Activated CD8-positive, alpha-beta memory T cell treated with anti-CD3 and anti-CD28 coated beads, Interleukin-2, amount 50 U/mL, for 24 hours (primary cell): ENCODE results near the gene CDKL1.
"Not testable (repeated sequence)": the region's sequence is repeated elsewhere in the genome, so short reads cannot be mapped to it uniquely, and the experiment has no call there.

Experiments
- DNase-seq: peaks from one replicate; pipeline ENCODE4 v3.0.0-alpha.2; 2020; ENCODE audit errors: extremely low read depth

CDKL1 gene

DNA sequence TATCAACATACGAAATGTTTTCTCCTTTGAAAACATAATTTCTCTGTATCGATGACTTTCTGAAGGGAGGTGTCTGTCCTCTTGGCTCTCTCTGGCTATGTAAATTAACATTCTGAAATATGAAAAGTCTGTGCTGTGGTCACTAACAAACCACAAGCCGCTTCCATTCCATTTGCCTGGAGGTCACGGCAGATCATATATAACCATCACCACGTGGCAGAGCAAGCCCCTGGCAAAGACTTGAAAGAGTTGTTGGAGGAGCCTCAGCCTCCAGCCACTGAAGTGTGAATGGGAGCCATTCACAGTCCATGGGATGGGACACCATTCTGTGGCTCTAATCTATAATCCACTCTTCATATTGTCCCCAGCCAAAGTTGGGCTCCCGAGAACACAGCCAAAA is 39.6 kb downstream of the CDKL1 start:
- DNase-seq: no peak

DNA sequence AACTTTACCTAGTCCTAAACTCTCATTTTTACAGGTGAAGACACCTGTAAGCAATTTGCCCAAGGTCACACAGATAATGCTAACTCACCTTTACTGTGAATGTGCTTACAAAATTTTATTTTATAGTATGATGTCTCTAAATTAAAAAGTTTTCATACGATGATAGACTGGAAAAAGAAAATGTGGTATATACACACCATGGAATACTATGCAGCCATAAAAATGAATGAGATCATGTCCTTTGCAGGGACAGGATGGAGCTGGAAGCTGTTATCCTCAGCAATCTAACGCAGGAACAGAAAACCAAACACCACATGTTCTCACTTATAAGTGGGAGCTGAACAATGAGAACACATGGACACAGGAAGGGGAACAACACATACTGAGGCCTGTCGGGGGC is 40.4 kb downstream of the CDKL1 start:
- DNase-seq: not testable (repeated sequence)

DNA sequence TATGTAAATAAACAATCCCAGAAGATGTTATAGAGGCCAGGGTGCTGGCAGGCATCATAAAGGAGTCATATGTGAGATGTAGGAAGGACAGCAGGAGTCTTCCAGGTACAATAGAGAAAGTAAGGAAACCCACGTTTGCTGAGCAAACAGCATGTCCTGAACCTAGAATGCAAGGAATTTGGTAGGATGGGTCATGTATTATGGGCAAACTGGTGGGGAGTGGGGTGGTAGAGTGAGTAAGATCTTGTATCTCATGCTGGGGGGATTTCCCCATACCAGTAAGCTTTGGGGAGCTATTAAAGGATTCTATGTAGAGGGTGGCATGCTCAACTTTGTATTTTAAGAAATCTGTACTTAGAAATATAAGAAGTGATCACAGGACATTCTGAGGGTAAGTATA is 41.0 kb downstream of the CDKL1 start:
- no peak for DNase-seq

DNA sequence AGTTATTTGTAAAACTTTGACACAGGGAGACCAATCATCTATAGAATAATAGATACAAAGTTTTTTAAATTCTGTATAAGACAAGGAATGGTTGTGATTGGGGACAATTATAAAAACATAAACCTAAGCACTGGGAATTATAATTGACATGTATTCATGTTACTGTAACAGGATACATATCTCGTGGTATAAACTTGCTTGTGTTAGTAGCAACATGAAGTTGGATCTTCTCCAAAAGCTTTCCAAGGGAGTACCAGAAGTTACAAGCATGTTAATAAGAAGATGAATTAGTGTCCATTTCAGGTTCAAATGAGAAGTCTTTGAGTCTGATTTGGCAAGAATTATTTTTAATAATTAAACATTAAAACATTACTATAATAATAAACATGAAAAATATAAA is 42.2 kb downstream of the CDKL1 start:
- no peak for DNase-seq

DNA sequence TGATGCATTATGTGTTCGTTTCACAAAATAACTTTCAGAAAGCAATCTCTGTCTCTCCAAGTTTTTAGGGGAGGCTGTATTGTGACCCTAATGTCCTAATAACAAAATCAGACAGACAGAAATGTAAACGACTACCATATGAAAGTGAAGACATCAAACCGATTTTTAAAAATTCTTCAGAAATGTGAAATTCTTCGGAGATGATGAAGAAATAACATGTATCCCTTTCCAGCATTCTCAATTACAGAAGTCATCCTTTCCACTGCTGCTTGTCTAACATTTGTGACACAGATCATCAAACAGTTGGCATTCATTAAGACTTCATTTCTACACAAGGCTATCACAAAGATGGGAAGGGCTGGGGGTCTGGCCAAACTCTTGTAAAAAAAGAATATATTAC is 43.6 kb downstream of the CDKL1 start:
- DNase-seq: no peak

DNA sequence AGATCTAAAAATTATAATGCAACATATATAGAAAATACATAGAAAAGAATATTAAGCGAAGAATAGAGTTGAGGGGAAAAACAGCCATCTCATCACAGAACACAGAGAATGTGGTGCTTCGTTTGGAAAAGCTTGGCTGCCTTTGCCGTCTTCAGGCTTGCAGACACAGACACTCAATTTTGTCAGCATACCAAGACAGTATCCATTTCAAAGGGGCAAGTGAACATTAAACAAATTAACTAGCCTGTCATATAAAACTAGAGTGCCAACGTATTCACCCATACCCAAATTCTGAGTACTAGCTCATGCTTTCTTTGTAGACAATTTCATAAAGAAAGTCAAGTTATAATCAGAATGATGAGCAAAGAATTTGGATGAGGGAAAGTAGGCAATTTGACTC is 44.1 kb downstream of the CDKL1 start:
- no peak for DNase-seq

DNA sequence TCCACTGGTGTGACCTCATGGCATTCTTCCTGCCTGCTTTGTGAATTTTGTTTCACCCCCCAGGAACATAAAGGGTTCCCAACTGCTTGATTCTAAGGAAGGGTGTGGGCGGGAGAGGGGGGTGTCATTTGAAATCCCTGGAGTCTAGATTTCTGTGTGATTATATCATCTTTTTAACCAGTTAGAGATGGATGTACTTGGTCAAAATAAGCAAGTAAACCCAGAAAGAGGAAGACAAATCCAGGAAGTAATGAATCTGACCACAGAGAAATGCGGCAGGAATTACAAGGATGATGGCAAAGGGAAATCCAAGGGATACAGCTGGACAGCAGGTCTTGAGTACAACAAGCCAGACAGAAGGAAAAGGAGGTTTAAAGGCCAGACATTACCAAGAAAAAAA is 45.7 kb downstream of the CDKL1 start:
- DNase-seq: no peak

DNA sequence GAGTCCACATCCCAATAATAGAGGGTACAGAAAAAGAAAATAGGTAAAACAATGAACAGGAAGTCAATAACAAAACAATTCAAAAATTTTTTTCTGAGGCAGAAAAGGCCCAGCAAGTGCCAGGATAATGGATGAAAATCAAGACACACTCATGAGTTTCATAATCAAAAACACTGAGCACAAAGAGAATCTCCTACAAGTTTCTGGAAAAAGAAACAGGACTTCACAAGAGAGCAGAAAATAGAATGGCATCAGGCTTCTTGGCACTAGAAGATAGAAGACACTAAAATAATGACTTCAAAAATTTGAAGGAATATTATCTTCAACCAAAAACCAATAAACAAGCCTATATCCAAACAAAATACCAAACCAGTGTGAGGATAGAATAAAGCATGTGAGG is 47.7 kb downstream of the CDKL1 start:
- DNase-seq: no peak

DNA sequence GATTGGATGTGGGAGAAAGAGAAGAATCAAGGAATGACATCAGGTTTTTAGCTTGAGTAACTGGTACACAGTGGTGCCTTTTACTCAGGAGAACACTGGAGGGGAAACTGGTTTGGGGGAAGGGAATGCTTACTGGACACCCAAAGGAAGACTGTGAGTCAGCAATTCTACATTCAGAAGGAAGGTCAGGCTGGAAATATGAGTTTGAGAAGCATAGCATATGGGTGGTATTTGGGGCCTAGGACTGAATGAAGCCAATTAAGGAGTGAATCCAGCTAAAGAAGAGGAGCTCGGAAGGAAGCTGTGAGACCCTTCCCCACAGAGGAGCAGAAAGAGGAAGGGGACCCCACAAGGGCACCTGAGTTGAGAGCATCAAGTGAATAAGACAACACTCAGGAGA is 49.2 kb downstream of the CDKL1 start:
- no peak for DNase-seq

DNA sequence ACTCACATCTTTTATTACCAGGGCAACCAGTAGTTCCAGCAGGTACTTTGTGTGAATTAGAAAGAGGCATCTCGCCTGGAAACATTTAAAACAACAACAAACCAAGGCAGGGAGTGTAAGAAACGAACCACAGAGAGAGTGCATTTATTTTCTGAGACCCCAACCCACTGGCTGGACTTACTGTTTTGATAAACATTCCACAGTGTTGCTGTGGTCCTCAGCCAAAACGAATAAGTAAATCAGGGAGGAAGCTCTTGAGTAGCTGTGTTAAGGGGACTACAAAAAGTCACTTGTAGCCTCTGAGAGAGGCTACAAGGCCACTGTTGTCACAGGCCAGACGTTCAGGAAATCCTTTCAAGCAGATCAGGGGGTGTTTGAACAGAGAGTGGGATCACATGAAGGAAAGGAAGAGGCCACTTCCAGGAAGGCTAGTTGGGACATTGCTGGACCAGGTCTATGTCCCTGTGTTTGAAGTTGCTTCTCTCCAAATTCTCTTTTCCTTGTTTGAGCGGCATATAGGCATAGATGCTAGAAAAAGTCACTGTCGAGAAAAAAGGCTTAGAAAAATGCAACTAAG is 50.7 kb downstream of the CDKL1 start:
- DNase-seq: no peak

DNA sequence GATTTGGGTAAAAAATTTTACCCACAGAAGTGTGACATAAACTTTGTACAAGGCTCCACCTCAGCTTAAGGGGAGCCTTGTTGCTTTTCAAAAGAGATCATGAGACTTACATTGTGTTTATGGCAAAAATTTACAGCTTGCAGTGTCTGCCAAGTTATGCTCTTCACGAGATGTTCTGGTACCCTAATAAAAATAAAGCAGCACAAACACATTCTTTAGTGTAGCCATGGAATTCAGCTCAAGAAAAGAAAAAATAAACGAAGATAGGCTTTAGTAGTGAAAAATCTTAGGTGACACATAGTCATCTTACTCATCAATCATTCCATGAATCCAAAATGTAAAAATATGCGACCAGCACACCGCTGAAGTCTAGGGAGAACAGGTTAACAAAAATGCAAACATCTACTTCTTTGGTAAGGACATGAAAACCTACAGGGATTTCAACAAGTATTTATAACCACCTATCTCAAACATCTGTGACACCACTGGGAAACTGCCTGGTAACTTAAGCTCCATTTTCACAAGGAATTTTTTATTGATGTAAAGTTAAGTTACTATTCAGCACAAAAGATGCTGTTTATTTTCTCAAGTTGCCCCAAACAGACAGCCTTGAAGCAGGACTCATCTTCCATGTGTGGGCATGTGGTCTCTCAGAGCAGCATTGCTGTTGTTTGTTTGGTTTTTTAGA is 51.7 kb downstream of the CDKL1 start:
- DNase-seq: no peak

DNA sequence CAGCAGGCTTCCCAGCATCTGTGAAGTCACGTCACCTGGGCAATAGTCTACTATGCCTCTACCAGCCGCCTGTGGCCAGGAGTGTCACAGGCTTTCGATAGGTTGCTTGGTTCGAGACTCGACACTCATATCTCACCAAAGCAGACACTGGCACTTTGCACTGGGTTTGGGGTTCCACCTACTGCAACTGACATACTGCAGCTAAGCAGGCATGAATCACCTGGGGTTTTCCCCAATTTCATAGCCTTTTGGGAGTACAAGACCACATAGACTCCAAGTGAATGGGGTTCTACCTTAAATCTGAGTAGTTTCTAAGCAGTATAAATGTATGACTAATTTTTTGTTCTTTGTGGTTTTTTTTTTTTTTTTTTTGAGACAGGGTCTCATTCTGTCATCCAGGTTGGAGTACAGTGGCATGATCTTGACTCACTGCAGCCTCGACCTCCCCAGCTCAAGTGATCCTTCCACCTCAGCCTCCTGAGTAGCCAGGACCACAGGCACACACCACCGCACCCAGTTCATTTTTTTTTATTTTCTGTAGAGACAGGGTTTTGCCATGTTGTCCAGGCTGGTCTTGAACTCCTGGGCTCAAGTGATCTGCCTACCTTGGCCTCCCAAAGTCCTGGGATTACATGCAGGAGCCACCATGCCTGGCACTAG is 52.4 kb downstream of the CDKL1 start:
- peak; percentile 58 for DNase-seq

DNA sequence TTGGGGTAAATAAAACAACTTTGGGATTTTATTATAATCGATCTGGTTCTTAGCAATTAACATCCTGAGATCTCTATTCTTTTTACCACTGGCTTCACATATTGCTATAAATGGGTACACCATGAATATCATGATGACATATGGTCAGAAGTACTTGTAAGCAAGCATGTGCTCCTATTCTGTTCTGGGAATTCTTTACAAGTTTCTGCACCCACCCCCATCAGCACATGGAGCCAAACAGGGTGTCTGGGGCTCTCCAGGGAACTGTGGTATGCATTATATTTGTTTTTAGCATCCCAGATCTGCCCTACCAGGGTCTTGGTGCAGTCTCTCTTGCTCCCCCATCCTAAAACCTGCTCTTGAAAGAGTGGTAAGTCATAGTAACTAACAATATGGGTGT is 53.2 kb downstream of the CDKL1 start:
- no peak for DNase-seq

DNA sequence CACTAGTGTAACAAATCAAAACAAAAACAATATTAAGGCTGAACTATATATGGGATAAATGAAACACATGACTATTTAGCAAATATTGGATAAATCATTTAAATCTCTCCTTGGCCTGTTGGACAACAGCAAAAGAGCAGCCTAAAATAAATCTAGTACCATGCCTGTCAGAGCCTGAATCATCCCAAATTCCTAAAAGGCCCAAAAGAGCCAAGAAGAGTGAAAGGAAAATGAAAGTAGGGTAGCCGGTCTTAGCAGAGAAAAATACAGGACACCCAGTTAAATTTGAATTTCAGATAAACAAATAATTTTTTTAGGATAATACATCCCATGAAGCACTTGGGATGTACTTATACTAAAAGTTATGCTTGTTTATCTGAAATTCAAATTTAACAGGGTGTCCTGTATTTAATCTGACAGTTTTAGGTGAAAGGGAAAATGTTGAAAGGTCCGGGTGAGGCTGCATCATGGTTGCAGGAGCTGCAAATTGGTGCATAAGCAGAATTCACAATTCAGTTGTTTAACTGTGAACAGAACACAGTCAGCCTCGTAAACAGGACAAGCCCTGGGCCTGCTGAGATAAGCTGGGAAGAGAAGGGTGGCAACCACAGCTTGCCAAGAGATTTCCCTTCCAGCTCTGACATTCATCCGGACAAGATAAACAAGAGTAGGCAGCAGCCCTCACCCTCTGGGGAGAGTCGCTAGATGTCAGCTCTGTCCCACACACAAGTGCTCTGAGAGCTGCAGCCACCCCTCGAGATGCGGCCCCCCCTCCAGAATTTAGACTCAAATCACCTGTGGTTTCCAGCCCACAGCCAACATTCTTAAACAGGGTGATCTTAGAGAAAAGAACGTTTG is 54.2 kb downstream of the CDKL1 start:
- DNase-seq: no peak

DNA sequence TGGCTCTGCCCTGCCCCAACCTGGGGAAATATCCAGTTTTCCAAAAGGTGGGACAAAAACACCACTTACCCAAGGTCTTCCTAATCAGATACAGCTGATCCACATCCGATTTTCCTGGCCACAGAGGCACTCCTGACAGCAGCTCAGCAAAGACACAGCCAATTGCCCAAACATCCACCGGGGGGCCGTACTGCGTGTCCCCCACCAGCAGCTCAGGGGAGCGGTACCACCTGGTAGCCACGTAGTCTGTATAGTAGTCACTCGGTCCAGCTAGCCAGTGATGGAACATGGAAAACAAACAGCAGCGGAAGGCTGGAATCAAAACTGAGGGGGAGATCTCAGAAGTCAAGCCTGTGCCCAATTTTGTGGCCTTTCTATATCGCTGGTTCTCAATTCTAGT is 55.7 kb downstream of the CDKL1 start:
- no peak for DNase-seq

DNA sequence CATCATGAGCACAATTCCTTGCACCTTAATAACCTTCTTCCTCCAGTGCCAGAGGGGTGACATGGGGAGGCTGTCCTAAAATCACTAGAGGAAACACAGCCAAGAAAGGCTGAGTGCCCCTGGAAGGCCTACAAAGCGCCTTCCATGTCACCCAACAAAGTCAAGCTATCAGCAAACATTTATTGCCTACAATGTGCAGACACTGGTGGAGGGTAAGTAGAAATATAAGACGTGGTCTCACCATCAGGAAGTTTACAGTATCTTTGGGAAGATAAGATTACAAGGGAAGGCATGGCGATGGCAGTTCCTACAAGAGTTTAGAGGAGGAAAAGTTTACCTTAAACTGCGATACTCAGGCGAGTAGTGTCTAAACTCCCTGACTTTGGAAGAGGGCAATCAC is 56.6 kb downstream of the CDKL1 start:
- no peak for DNase-seq

DNA sequence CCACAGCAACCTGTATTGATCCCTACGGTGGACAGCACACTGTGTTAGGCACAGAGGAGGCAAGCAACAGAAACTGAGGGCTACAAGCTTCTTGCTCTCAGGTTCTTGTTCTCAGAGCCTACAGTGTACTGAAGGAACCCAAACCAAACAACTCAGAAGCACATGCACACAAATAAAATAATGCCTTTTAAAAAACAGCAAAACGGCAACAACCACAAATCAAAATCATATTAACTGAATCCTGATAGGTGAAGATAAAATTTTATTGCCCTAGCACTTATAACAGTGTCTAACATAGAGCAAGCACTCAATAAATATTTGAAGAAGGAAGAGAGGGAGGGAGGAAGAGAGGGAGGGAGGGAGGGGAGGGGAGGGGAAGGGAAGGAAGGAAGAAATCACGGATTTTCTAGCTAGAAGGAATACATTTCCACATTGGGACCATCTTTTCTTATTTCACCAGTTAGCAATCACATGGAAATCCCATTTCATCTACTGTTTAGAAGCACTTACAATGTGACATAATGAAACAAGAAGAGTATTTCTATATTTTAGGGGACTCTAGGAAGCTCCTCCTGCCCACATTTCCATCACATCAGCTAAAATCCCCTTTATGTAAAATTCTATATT is 57.4 kb downstream of the CDKL1 start:
- no peak for DNase-seq

DNA sequence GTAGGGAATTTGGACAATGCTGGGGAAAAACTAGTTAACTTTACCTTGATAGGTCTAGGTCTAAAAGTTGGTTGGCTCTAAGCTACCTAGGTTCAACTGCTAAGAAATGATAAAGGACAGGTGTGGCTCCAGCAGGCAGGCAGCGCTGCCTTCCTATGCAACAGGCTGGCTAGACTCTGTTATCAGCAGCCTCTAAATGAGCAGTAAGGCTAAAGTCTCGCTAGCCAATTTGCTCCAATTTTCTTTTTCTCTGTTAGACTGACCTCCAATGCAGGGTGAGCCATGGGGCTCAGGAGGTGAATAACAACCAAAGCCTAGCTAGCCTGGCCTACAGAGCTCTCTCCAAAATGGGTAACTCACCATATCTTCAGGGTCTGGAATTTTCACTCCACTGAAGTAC is 58.1 kb downstream of the CDKL1 start:
- DNase-seq: no peak

DNA sequence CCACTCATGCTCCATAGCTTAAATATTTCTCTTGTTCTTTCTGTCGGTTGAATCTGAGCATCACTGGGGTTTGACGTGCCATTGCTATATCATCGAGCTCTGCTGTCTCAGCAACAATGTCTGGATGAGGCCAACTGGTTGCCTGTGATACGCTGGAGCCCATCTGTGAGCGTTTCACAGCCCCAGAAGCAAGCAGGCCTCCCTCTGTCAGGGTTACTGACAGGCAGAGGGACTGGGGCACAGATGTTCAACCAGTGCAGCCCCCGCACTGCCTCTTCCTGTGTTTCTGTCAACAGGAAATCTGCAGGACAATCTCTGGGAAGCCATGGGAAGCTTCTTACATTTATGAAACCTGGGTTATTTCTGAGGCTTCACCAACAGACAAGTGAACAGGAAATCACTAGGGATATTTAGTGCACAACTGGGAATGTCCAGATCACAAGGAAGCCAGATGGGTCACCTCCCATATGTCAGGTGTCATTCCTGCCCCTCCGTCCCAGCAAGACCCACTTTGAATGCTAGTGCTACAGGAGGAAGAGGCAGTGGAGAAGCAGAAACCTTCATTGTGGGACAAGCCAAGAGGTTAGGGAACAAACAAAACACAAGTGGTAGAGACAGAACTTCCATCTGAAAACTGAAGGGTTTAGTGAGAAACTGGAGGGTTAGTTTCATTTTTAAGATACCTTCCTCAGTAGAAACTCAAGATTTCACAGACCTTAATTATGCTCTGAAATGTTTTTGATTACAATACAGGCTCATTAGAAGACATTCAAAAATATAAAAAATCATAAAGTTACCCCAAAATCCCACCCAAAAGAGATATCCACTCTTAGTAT is 60.5 kb downstream of the CDKL1 start:
- DNase-seq: no peak

DNA sequence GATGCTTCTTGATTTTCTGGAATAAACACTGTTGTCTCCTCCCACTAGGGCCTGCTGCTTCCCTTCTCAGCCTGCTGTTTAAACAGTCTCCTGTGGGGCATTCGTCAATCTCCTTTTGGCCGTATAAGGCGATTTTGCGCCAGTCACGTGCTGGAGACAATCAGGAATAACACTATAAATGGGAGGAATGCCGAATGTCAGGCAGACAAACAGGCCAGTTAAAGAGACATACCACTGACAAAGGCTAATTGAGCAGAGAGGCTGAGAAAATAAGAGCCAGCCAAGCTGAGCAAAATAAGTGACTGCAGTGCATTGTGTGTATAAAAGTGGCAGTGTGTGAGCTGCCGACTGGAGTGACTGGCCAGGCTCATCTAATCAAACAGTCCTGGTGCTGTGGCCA is 61.3 kb downstream of the CDKL1 start:
- no peak for DNase-seq

DNA sequence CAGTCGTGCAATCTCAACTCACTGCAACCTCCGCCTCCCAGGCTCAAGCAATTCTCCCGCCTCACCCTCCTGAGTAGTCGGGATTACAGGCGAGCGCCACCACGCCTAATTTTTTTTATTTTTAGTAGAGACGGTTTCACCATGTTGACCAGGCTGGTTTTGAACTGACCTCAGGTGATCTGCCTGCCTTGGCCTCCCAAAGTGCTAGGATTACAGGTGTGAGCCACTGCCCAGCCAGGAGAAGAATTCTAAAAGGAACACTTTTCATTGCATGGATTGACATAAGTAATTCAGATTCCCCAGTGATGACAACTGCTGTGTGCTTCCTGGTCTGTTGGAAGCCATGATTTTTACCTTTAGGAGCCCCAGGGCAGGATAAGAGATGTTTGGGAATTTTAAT is 62.5 kb downstream of the CDKL1 start:
- no peak for DNase-seq
